Right renal pelvis (tissue), 4 donors: ENCODE data around the gene ZNF587. TPM values are rescaled to one million over a fixed set of nuclear protein-coding genes. Genes with fewer than 3 reads are reported as not detected.
"Not testable (repeated sequence)": the region's sequence is repeated elsewhere in the genome, so short reads cannot be mapped to it uniquely, and the experiment has no call there.

ENCODE experiments used
- DNase-seq, 4 donors: peaks; one replicate each; pipeline ENCODE4 v3.0.0-alpha.2; 2013; ENCODE audit warnings: low read depth in 4 of 4, low spot score in 3 of 4, missing footprints in 1 of 4
- polyA plus RNA-seq, 4 donors: library from polyadenylated mRNA; unstranded; fragments of 120-200 nt; gene quantifications; one replicate each; pipeline ENCODE4 v1.2.1, GENCODE V29; 2013; ENCODE audit not compliant: insufficient read length in 4 of 4

Gene ZNF587
- polyA plus RNA-seq, 4 donors, result 19.8 to 30.7 (median 24.3) TPM

DNA sequence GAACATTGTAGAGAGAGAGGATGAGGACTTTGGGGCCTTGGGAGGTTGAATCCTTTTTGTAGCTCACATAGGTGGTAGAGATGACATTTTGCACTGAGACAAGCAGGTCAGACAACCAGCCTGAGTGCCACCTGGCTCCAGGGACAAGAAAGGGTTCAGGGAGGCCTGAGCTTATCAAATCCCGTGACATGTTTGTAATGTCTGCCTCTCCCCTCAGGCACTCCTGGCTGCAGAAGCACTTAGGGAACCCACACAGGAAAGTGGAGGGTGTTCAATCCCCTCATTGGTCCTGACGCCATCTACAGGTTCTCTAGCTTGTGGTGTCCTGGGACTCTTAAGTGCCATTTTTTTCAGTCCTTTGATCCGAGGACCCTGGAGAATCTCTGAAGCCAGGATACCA is 28.6 kb upstream of the ZNF587 start:
- DNase-seq, result not testable (repeated sequence)

DNA sequence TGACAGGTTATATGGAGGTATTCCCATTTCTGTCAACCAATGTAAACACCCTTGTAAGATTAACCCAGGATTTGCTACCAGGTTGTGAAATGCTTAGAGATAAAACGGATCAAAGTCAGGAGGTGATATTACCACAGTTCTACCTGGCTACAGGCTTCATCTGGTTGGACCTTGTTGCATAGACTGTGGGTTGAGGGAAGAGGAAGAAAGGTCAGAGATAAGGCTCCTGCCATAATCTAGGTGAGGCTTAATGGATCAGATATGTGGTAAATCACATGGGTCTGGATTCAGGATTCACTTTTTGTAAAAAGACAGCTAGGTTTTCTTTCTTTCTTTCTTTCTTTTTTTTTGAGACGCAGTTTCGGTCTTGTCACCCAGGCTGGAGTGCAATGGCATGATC is 28.2 kb upstream of the ZNF587 start:
- not testable (repeated sequence) for DNase-seq

- DNase-seq, result not testable (repeated sequence)
Measured at GRCh38 chr19:57823155-57823554, 26.5 kb upstream of the ZNF587 start.

- not testable (repeated sequence) for DNase-seq
Measured at GRCh38 chr19:57823608-57824007, 26.1 kb upstream of the ZNF587 start.

DNA sequence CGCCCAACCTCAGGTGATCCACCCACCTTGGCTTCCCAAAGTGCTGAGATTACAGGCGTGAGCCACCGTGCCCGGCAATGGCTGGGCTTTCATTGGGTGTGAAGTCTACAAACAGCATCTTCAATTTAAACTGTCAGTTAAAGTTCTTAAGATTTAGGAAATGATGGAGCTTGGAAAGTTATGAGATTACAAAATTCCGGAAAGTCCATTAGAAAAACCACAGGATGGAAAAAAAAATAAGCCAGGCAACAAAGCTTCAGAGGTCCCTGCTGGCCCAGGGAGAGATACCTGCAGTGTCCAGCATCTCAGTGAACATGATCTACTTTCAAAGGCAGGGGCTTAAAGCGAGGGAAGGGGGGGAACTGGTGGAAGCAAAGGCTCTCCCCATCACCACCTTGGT is 24.1 kb upstream of the ZNF587 start:
- DNase-seq, result no peak

DNA sequence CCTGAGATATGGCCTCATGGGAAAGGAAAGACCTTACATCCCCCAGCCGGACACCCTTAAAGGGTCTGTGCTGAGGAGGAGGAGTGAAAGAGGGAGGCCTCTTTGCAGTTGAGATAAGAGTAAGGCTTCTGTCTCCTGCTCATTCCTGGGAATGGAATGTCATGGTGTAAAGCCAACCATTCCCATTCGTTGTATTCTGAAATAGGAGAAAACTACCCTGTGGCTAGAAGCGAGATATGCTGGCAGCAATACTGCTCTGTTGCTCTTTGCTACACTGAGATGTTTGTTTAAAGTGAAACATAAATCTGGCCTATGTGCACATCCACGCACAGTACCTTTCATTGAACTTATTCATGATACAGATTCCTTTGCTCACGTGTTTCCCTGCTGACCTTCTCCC is 20.3 kb upstream of the ZNF587 start:
- DNase-seq, result no peak

DNA sequence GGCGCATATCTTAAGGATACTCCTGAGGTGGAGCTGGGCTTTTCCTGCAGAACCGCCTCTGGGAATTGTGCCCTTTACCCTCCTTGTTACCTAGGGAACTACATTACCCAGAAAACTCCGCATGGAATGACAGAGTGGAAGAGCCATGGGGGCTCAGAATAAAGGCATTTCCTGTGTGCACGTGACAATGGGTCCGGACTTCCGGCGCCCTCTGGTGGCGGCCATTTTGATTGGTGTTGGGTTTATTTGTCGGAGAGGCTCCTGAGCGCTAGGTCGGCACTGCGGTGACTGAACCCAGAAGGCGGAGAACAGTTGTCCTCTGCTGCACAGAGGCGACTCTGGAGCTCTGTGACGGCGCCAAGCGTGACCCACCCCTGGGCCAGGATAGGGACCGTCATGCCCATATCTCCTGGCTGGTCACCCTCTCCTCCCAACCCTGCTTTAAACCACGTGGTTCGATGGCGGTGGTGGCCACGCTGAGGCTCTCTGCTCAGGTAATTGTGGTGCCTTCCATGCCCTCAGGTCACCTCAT is 19.5 kb upstream of the ZNF587 start, which contains the start of gene ZNF587B:
TSS of gene ZNF587B (plus strand) at position 229 of the 532 bp plus-strand sequence. CDS start at position 459, 230 bp downstream.
- peak in 2 of 4 donors; percentile 52 to 54 for DNase-seq

DNA sequence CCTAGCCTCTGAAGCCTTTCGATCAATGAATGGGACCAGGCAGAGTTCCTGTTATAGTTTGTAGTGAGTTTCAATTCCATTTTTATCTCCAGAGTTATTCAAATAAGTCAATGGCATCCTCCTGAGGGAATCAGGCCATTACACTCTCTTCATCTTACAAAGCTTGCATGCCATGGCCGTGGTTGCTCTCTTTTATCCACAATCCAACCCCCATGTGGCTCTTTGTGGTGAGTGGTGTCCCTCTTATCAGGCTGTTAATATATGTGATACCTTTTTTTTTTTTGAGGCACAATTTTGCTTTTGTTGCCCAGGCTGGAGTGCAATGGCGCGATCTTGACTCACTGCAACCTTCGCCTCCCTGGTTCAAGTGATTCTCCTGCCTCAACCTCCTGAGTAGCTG is 12.7 kb upstream of the ZNF587 start:
- not testable (repeated sequence) for DNase-seq

DNA sequence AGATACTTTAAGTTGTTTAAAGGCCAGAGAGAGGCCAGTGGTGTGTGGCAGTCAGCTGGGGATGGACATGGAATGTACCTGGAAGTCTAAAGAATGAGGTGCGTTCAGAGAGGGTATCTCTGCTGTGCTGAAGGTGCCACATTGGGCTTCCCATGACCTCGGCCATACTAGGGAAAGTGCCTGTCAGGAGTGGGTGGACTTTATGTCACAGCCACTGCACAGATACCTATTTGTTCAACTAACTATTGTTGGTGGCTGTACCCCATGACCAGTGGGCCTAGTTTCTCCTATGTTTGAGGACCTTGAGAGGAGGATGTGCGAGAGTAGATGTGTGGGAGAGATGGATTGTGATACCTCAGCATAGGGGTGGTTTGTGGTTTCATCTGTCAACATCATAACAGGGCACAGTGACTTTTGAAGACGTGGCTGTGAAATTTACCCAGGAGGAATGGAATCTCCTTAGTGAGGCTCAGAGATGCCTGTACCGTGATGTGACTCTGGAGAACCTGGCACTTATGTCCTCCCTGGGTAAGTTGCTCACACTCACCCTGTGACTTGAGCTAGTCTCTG is 11.0 kb upstream of the ZNF587 start:
- not testable (repeated sequence) for DNase-seq

- no peak for DNase-seq
Measured at GRCh38 chr19:57841122-57841763, 8.4 kb upstream of the ZNF587 start.

DNA sequence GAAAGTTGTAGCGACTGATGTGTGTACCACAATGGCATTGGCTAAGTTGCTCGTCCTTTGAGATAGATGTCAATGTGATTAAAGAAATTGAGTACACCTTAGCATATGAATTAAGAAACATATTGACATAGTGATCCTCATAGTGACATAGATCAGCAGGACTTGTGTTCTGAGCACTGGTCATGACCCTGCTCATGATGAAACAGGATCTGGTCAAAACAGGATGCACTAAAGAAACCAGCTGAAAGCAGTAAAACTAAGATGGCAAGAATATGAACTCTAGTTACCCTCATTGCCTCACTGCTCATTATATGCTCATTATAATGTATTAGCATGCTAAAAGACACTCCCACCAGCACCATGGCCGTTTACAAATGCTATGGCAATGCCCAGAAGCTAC is 2.5 kb upstream of the ZNF587 start:
- not testable (repeated sequence) for DNase-seq

- DNase-seq, result not testable (repeated sequence)
Measured at GRCh38 chr19:57849162-57849665, 445 bp upstream of the ZNF587 start.

DNA sequence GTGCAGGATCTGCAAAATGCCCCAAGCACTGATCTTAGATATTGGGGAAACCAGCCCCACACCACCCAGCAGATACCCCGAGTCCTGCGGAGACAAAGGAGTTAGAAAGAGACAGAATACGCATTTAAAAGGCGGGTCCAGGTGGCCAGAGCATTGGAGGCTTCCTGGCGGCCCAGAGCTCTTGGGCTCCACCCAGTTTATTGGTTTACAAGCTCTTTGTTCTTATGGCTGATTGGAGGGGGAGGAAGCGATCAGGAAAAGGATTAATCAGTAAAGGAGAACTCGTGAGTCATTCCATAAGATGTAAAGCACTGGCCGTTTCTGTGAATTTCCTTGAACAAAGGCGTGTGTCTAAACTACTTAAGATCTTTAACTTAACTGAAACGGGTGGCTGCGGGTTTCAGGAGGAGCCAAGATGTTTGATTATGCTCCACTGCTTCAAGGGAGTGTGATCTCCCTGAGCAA is 926 bp downstream of the ZNF587 start:
- DNase-seq, result peak in 2 of 4 donors; percentile 18 to 31

GRCh38 chr19:57851812-57852603 is 2.3 kb downstream of the ZNF587 start:
- DNase-seq, result not testable (repeated sequence)

DNA sequence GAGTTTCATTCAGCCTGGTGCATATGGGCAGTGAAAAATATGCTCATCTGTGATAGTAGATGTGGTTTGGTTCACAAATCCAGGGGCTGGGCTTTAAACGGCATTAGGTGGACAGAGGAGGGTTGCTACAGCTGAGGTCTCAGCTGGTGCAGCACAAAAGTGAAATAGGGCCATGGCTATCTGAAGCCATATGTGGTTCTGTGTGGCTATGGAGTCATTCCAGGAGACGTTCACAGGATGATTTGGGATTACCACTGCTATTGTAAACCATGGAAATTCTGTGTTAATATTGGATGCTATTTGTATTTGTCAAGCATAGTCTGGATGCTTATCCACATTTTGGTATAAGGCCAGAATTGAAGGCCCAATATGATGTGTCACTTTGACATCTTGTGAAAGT is 4.5 kb downstream of the ZNF587 start:
- not testable (repeated sequence) for DNase-seq

DNA sequence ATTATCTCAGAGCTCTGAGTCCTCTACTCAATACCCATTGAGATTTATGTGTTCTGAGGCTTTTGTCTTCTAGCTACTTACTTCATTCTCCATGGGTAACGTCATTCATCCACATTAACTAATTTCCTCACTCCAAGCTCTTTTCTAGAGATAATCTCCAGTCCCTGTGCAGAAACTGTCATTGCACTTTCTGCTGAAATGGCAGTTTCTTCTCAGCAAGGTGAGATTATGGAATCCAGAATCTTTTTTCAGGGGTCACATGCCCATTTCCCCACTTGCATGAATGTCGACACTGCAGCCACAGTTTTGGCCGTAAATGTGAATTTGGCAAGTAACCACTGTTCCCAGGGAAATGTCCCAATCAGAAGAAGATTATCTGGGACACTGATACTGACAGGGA is 12.7 kb downstream of the ZNF587 start:
- DNase-seq, result not testable (repeated sequence)

GRCh38 chr19:57867868-57868492 is 18.3 kb downstream of the ZNF587 start:
- DNase-seq, result no peak

DNA sequence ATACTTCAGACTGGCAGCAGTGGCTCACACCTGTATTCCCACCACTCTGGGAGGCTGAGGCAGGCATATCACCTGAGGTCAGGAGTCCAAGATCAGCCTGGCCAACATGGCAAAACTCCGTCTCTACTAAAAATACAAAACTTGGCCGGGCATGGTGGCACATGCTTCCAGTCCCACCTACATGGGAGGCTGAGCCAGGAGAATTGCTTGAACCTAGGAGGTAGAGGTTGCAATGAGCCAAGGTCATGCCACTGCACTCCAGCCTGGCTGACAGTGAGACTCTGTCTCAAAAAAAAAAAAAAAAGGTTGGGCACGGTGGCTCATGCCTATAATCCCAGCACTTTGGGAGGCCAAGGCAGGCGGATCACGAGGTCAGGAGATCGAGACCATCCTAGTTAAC is 20.0 kb downstream of the ZNF587 start:
- not testable (repeated sequence) for DNase-seq

- no peak for DNase-seq
Measured at GRCh38 chr19:57870225-57870624, 20.6 kb downstream of the ZNF587 start.

DNA sequence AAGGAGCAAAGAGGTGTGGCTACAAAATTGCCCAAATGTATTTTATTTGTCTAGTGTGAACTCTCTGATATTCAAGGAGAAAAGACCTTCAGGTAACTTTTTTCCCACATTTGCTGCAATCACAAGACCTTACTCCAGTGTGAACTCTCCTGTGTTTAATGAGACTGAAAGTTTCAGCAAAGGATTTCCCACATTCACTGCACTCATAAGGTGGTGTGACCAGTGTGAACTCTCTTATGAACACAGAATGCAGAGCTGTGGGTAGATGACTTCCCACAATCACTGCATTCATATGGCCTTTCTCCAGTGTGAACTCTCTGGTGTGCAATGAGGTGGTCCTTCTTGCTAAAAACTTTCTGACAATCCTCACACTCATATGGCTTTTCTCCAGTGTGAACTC is 22.8 kb downstream of the ZNF587 start:
- no peak for DNase-seq
